Prostate gland (tissue), 2 donors: Measurements from ENCODE around the gene PTPRD. TPM values are rescaled to one million over a fixed set of nuclear protein-coding genes. Genes with fewer than 3 reads are reported as not detected.

ENCODE experiments used
- DNase-seq: peaks from one replicate; pipeline ENCODE4 v3.0.0-alpha.2; 2019; ENCODE audit warnings: low spot score
- H3K27ac ChIP-seq, 2 donors: fragments of 200-600 bp; sonication (generic); 2 replicates each; pipeline ENCODE4 v1.5.1; 2017 to 2019
- H3K27me3 ChIP-seq: fragments of 200-600 bp; sonication (generic); replicated peaks from 2 replicates; pipeline ENCODE4 v1.5.1; 2019; ENCODE audit not compliant: insufficient read depth
- H3K36me3 ChIP-seq, 2 donors: fragments of 200-600 bp; sonication (generic); 1 replicate in 1 of 2; 2 replicates in 1 of 2; pipeline versions ENCODE4 v1.5.1 to v1.8.1; 2017 to 2019
- H3K4me1 ChIP-seq: fragments of 200-600 bp; sonication (generic); replicated peaks from 2 replicates; pipeline ENCODE4 v1.5.1; 2019
- H3K4me3 ChIP-seq, 2 donors: fragments of 200-600 bp; sonication (generic); 2 replicates each; pipeline ENCODE4 v1.5.1; 2017 to 2019
- H3K9me3 ChIP-seq: fragments of 200-600 bp; sonication (generic); 2 replicates; pipeline ENCODE4 v1.5.1; 2017
- CTCF ChIP-seq, 4 experiments: fragments of 200-600 bp in 2 of 4; fragments of 450-650 bp in 2 of 4; sonication (generic) in 2 of 4; IDR thresholded peaks; 1 replicate in 3 of 4; 2 replicates in 1 of 4; pipeline ENCODE4 v1.5.1; 2016 to 2019; ENCODE audit warnings: antibody characterized with exemption in 4 of 4, mild to moderate bottlenecking in 2 of 4, moderate library complexity in 2 of 4
- POLR2A ChIP-seq: fragments of 450-650 bp; IDR thresholded peaks from one replicate; pipeline ENCODE4 v1.6.1; 2016; ENCODE audit warnings: antibody characterized with exemption, mild to moderate bottlenecking
- POLR2AphosphoS5 ChIP-seq: sonication (generic); formaldehyde crosslinking; IDR thresholded peaks from one replicate; pipeline ENCODE4 v1.6.1; 2017; ENCODE audit warnings: antibody characterized with exemption
- WGBS: methylation state at CpG from one replicate; pipeline ENCODE4 v1.1.5; 2018; 5-methylcytosine and 5-hydroxymethylcytosine counted together
- intact Hi-C: fragments of 100-400 bp; cut with DNase I; formaldehyde crosslinking; loops from one replicate; pipeline ENCODE4 v1.14.2; 2022
- total RNA-seq, 2 donors: library from RNA; depleted of rRNA; stranded (reverse); fragments of >200 nt; gene quantifications; one replicate each; pipeline ENCODE4 v1.1.0, GENCODE V29; 2016

PTPRD gene
- total RNA-seq, 2 donors from 2014 or later = 5.8 to 23.1 TPM

- TF ChIP-seq CTCF (IDR thresholded peaks at IDR 0.05) = no peak
- no peak for TF ChIP-seq POLR2AphosphoS5
- no peak for TF ChIP-seq POLR2A
- no peak overlapping the region for H3K27ac ChIP-seq
- H3K27me3 ChIP-seq = no peaks in the 10 kb centered on the region
- 73% methylated on average over 1 of the region's 1 CpG for WGBS
- intact Hi-C loops = loop anchor here (2.0 kb wide), 1 partner anchor 186 kb away; no protein-coding TSS in a partner anchor
- H3K4me3 ChIP-seq = no peak overlapping the region
- H3K4me1 ChIP-seq = no peaks in the 10 kb centered on the region
- H3K36me3 ChIP-seq = no peaks in the 10 kb centered on the region
- DNase-seq = no peak
- H3K9me3 ChIP-seq = no peaks in the 10 kb centered on the region
Observed at GRCh38 chr9:9792144-9792857, 820.5 kb downstream of the PTPRD start.

- 23% methylated on average over 1 of the region's 1 CpG for WGBS
- H3K27me3 ChIP-seq = no peaks in the 10 kb centered on the region
- TF ChIP-seq POLR2AphosphoS5 = no peak
- no peak for TF ChIP-seq CTCF (IDR thresholded peaks at IDR 0.05)
- TF ChIP-seq POLR2A = no peak
- H3K4me1 ChIP-seq = no peaks in the 10 kb centered on the region
- no peak overlapping the region for H3K4me3 ChIP-seq
- no peaks in the 10 kb centered on the region for H3K9me3 ChIP-seq
- H3K36me3 ChIP-seq = no peaks in the 10 kb centered on the region
- no peak overlapping the region for H3K27ac ChIP-seq
- DNase-seq = no peak
- intact Hi-C loops = loop anchor here (2.0 kb wide), 1 partner anchor 185 kb away; no protein-coding TSS in a partner anchor
Observed at GRCh38 chr9:9791611-9792010, 821.2 kb downstream of the PTPRD start.

- Histone ChIP-seq H3K9me3 (no peaks in the 10 kb centered on the region), H3K27ac (no peak overlapping the region), H3K27me3 (no peaks in the 10 kb centered on the region), H3K4me3 (no peak overlapping the region), H3K36me3 (no peaks in the 10 kb centered on the region), H3K4me1 (no peaks in the 10 kb centered on the region)
- TF ChIP-seq POLR2A (no peak), CTCF (IDR thresholded peaks at IDR 0.05) (peak; percentile 24 to 61 (median 38)), POLR2AphosphoS5 (no peak)
- DNase-seq = no peak
- intact Hi-C loops = no loop called here
- 2% methylated on average over 1 of the region's 1 CpG for WGBS
Observed at GRCh38 chr9:9790216-9790872, 822.5 kb downstream of the PTPRD start.

GRCh38 chr9:9783711-9784110 is 829.1 kb downstream of the PTPRD start:
- no peaks in the 10 kb centered on the region for H3K9me3 ChIP-seq
- no peak overlapping the region for H3K27ac ChIP-seq
- no peaks in the 10 kb centered on the region for H3K27me3 ChIP-seq
- DNase-seq = no peak
- H3K4me3 ChIP-seq = no peak overlapping the region
- no peaks in the 10 kb centered on the region for H3K36me3 ChIP-seq
- WGBS = 62% methylated on average over 4 of the region's 4 CpGs
- H3K4me1 ChIP-seq = no peaks in the 10 kb centered on the region
- intact Hi-C loops = no loop called here
- TF ChIP-seq POLR2A = no peak
- no peak for TF ChIP-seq POLR2AphosphoS5
- TF ChIP-seq CTCF (IDR thresholded peaks at IDR 0.05) = no peak

GRCh38 chr9:9783211-9783610 is 829.6 kb downstream of the PTPRD start:
- no peak overlapping the region for H3K27ac ChIP-seq
- no peaks in the 10 kb centered on the region for H3K36me3 ChIP-seq
- no peaks in the 10 kb centered on the region for H3K9me3 ChIP-seq
- no peak for DNase-seq
- no peaks in the 10 kb centered on the region for H3K4me1 ChIP-seq
- TF ChIP-seq POLR2A (no peak), POLR2AphosphoS5 (no peak), CTCF (IDR thresholded peaks at IDR 0.05) (no peak)
- no peaks in the 10 kb centered on the region for H3K27me3 ChIP-seq
- intact Hi-C loops = no loop called here
- no peak overlapping the region for H3K4me3 ChIP-seq
- 48% methylated on average over 2 of the region's 2 CpGs for WGBS
